Hepatocyte (in vitro differentiated cells): ENCODE measurements around the gene NOC3L.

Experiments used
- CTCF ChIP-seq: fragments of 200-600 bp; sonication (generic); IDR thresholded peaks from 2 replicates; pipeline ENCODE4 v1.5.1; 2016; ENCODE audit warnings: antibody characterized with exemption, mild to moderate bottlenecking; ENCODE audit not compliant: poor library complexity
- EZH2 ChIP-seq: fragments of 200-600 bp; sonication (generic); IDR thresholded peaks from 2 replicates; pipeline ENCODE4 v1.6.1; 2016; ENCODE audit warnings: antibody characterized with exemption, mild to moderate bottlenecking, borderline replicate concordance
- EZH2phosphoT487 ChIP-seq: fragments of 200-600 bp; sonication (generic); IDR thresholded peaks from one replicate; pipeline ENCODE4 v1.6.1; 2018; ENCODE audit warnings: antibody characterized with exemption, mild to moderate bottlenecking, low read depth, moderate library complexity; ENCODE audit not compliant: unreplicated experiment, severe bottlenecking

GRCh38 chr10:94361171-94361794 lies 1.5 kb downstream of the NOC3L start:
- TF ChIP-seq CTCF (no peak), EZH2phosphoT487 (no peak), EZH2 (no peak)
